ENCODE measurements around the gene TNFSF4. TPM values are rescaled to one million over a fixed set of nuclear protein-coding genes. Genes with fewer than 3 reads are reported as not detected.

TNFSF4 gene
- total RNA-seq, 1 donor from 2014 or later, result 3.3 TPM

DNA sequence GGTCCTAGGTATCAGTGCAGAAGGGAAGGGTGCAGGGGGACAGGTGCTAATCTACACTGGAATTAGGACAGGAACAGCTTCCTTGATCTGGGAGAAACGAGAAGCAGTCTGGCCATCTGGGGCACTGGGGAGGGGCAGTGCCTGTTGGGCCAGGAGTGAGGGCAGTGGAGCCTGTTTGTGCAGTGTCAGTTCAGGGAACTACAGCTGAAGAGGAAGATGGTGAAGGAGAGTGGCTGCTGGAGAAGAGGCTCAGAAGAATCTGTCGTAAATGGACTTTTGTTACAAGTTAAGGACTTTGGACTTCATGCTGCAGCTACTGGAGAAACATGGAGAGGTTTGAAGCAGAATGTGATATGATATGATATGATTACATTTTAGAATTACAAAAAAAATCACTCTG lies 3.2 kb upstream of the TNFSF4 start:
- Histone ChIP-seq H3K9ac (ENCODE audit: low read length) (no peak overlapping the region), H3K36me3 (ENCODE audit: insufficient read depth, low read length) (no peaks in the 10 kb centered on the region), H3K9me3 (ENCODE audit: insufficient read depth, low read depth, low read length) (no peaks in the 10 kb centered on the region), H3K79me2 (ENCODE audit: insufficient read depth, low read length) (no peaks in the 10 kb centered on the region), H2AFZ (ENCODE audit: low read depth, low read length) (no peak overlapping the region), H3K4me1 (ENCODE audit: insufficient read depth, low read length) (peaks cover 18% of the 10 kb centered on the region), H3K4me3 (ENCODE audit: insufficient read depth, low read depth, low read length) (no peak overlapping the region), H3K4me2 (ENCODE audit: low read length) (no peak overlapping the region), H4K20me1 (ENCODE audit: insufficient read depth, low read length) (no peaks in the 10 kb centered on the region), H3K27ac (ENCODE audit: low read depth, low read length) (no peak overlapping the region), H3K27me3 (ENCODE audit: insufficient read depth, low read length) (no peaks in the 10 kb centered on the region)
- TF ChIP-seq, protein P1, sequence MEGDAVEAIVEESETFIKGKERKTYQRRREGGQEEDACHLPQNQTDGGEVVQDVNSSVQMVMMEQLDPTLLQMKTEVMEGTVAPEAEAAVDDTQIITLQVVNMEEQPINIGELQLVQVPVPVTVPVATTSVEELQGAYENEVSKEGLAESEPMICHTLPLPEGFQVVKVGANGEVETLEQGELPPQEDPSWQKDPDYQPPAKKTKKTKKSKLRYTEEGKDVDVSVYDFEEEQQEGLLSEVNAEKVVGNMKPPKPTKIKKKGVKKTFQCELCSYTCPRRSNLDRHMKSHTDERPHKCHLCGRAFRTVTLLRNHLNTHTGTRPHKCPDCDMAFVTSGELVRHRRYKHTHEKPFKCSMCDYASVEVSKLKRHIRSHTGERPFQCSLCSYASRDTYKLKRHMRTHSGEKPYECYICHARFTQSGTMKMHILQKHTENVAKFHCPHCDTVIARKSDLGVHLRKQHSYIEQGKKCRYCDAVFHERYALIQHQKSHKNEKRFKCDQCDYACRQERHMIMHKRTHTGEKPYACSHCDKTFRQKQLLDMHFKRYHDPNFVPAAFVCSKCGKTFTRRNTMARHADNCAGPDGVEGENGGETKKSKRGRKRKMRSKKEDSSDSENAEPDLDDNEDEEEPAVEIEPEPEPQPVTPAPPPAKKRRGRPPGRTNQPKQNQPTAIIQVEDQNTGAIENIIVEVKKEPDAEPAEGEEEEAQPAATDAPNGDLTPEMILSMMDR (IDR thresholded peaks at IDR 0.05; ENCODE audit: insufficient read depth, low read depth, low read length), result no peak
- TF ChIP-seq EZH2 (IDR thresholded peaks at IDR 0.05; ENCODE audit: insufficient read depth, low read length), result no peak
- no peaks in the 10 kb centered on the region for H3K9me3 Mint-ChIP-seq (ENCODE audit: unreplicated experiment)
- DNase-seq (ENCODE audit: low read depth), result no peak
- peaks cover 8% of the 10 kb centered on the region for H3K27me3 Mint-ChIP-seq (ENCODE audit: low read depth, unreplicated experiment)
- no peaks in the 10 kb centered on the region for H3K36me3 Mint-ChIP-seq (ENCODE audit: low read depth, unreplicated experiment)
- no peak overlapping the region for H3K4me3 Mint-ChIP-seq (ENCODE audit: unreplicated experiment)
- no peak overlapping the region for H3K27ac Mint-ChIP-seq (ENCODE audit: unreplicated experiment)
- peaks cover 30% of the 10 kb centered on the region for H3K4me1 Mint-ChIP-seq (ENCODE audit: low read depth, unreplicated experiment)
- no peak for FAIRE-seq

DNA sequence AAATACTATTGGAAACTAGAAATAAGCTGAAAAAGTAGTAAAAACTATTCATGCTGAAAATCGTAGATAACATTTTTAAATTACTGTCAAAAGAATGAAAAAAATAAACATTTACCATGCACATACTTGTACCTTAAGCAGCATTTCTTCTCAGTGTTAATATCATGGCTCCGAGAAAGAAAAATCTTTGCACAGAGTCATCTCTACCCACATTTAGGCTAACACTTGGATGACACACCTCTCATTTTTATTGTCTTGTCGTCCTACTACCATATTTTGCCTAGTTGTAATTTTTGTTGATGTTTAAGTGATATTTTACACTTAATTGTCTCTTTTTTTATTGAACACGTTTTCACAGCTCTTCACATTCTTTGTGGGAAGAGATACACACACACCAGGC lies 1.7 kb upstream of the TNFSF4 start:
- no peaks in the 10 kb centered on the region for H3K79me2 ChIP-seq (ENCODE audit: insufficient read depth, low read length)
- Mint-ChIP-seq H3K4me1 (ENCODE audit: low read depth, unreplicated experiment) (peaks cover 33% of the 10 kb centered on the region), H3K36me3 (ENCODE audit: low read depth, unreplicated experiment) (no peaks in the 10 kb centered on the region), H3K4me3 (ENCODE audit: unreplicated experiment) (no peak overlapping the region), H3K9me3 (ENCODE audit: unreplicated experiment) (no peaks in the 10 kb centered on the region), H3K27ac (ENCODE audit: unreplicated experiment) (no peak overlapping the region), H3K27me3 (ENCODE audit: low read depth, unreplicated experiment) (peaks cover 8% of the 10 kb centered on the region)
- no peak overlapping the region for H3K27ac ChIP-seq (ENCODE audit: low read depth, low read length)
- no peak overlapping the region for H3K9ac ChIP-seq (ENCODE audit: low read length)
- DNase-seq (ENCODE audit: low read depth) (no peak), FAIRE-seq (no peak)
- TF ChIP-seq, protein P1 (IDR thresholded peaks at IDR 0.05; ENCODE audit: insufficient read depth, low read depth, low read length), result no peak
- no peak for TF ChIP-seq EZH2 (IDR thresholded peaks at IDR 0.05; ENCODE audit: insufficient read depth, low read length)
- H4K20me1 ChIP-seq (ENCODE audit: insufficient read depth, low read length), result no peaks in the 10 kb centered on the region
- H3K4me2 ChIP-seq (ENCODE audit: low read length), result no peak overlapping the region
- H3K27me3 ChIP-seq (ENCODE audit: insufficient read depth, low read length), result no peaks in the 10 kb centered on the region
- no peak overlapping the region for H2AFZ ChIP-seq (ENCODE audit: low read depth, low read length)
- H3K9me3 ChIP-seq (ENCODE audit: insufficient read depth, low read depth, low read length), result no peaks in the 10 kb centered on the region
- peaks cover 18% of the 10 kb centered on the region for H3K4me1 ChIP-seq (ENCODE audit: insufficient read depth, low read length)
- H3K4me3 ChIP-seq (ENCODE audit: insufficient read depth, low read depth, low read length), result no peak overlapping the region
- no peaks in the 10 kb centered on the region for H3K36me3 ChIP-seq (ENCODE audit: insufficient read depth, low read length)

DNA sequence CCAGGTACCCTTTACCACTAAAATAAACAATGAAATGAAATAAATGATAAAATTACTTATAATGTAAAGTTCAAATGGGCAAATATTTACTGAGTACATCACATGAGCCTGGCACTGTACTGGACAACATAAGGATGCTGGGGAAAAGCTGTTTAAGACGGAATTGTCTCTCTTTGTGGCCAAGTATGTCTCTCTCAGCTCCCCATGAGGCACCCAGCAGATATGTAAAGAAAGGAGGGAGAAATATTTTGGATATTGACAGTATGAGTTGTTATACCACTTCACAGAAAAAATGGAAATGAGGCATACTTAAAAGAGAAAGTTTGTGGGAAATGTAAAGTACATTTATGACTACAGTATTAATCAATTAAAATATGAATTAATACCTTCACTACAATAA lies 1.0 kb upstream of the TNFSF4 start:
- Histone ChIP-seq H3K36me3 (ENCODE audit: insufficient read depth, low read length) (no peaks in the 10 kb centered on the region), H3K9ac (ENCODE audit: low read length) (no peak overlapping the region), H3K79me2 (ENCODE audit: insufficient read depth, low read length) (no peaks in the 10 kb centered on the region), H3K27me3 (ENCODE audit: insufficient read depth, low read length) (no peaks in the 10 kb centered on the region), H3K27ac (ENCODE audit: low read depth, low read length) (no peak overlapping the region), H3K4me2 (ENCODE audit: low read length) (no peak overlapping the region), H4K20me1 (ENCODE audit: insufficient read depth, low read length) (no peaks in the 10 kb centered on the region), H3K9me3 (ENCODE audit: insufficient read depth, low read depth, low read length) (no peaks in the 10 kb centered on the region), H3K4me1 (ENCODE audit: insufficient read depth, low read length) (peaks cover 18% of the 10 kb centered on the region), H3K4me3 (ENCODE audit: insufficient read depth, low read depth, low read length) (no peak overlapping the region), H2AFZ (ENCODE audit: low read depth, low read length) (no peak overlapping the region)
- Mint-ChIP-seq H3K36me3 (ENCODE audit: low read depth, unreplicated experiment) (no peaks in the 10 kb centered on the region), H3K4me1 (ENCODE audit: low read depth, unreplicated experiment) (peaks cover 34% of the 10 kb centered on the region), H3K9me3 (ENCODE audit: unreplicated experiment) (no peaks in the 10 kb centered on the region), H3K4me3 (ENCODE audit: unreplicated experiment) (no peak overlapping the region), H3K27me3 (ENCODE audit: low read depth, unreplicated experiment) (peaks cover 8% of the 10 kb centered on the region), H3K27ac (ENCODE audit: unreplicated experiment) (no peak overlapping the region)
- TF ChIP-seq EZH2 (IDR thresholded peaks at IDR 0.05; ENCODE audit: insufficient read depth, low read length), result no peak
- TF ChIP-seq, protein P1 (IDR thresholded peaks at IDR 0.05; ENCODE audit: insufficient read depth, low read depth, low read length), result no peak
- DNase-seq (ENCODE audit: low read depth), result peak; percentile 45
- no peak for FAIRE-seq
